Measurements from ENCODE around the gene STON1. TPM values are rescaled to one million over a fixed set of nuclear protein-coding genes. Genes with fewer than 3 reads are reported as not detected.

Gene STON1
- total and polyA plus RNA-seq, 12 donors = 4.6 to 51.1 (median 13.4) TPM

GRCh38 chr2:48638261-48638660, 108.3 kb downstream of the STON1 start:
- no peaks in the 10 kb centered on the region for H3K4me1 ChIP-seq (replicated peaks in 1 of 2)
- no peaks in the 10 kb centered on the region for H3K9me3 ChIP-seq (replicated peaks in 1 of 3)
- intact Hi-C loops (cut with DNase I) = no loop called here
- H3K36me3 ChIP-seq (replicated peaks in 1 of 2) = no peaks in the 10 kb centered on the region
- DNase-seq = no peak
- WGBS, 4 donors = 43 to 83% (median 50%) methylated on average over 1 of the region's 1 CpG
- TF ChIP-seq POLR2A (IDR thresholded peaks at IDR 0.05) (no peak), CTCF (IDR thresholded peaks at IDR 0.05) (no peak)
- no peak overlapping the region for H3K4me3 ChIP-seq
- no peaks in the 10 kb centered on the region for H3K27me3 ChIP-seq
- no peak overlapping the region for H3K27ac ChIP-seq

Small RNA genes within 50 kb of the gene (small RNA-seq; reads per million reads assigned to genes)
- 0 reads per million in 2 donors for gene RNU6-282P
- gene TPT1P11 = 0 reads per million in 2 donors

Other genes starting within 250 kb of the STON1 start
- gene FOXN2, start 215.5 kb upstream of the STON1 start, total RNA-seq = 10 to 100 TPM; 10.1 to 35.9 (median 18.6) TPM
- 10 to 100 TPM in 1 of 3 donors, 1 to 10 TPM in 2; 2.3 to 11.2 (median 2.7) TPM for gene FOXN2, start 215.5 kb upstream of the STON1 start, polyA plus RNA-seq
- 10 to 100 TPM; 17.5 to 49.8 (median 28.6) TPM for gene PPP1R21, start 89.4 kb upstream of the STON1 start, total RNA-seq
- gene PPP1R21, start 89.4 kb upstream of the STON1 start, polyA plus RNA-seq = 10 to 100 TPM; 18.7 to 51.1 (median 40.8) TPM
- gene GTF2A1L, start 87.7 kb downstream of the STON1 start, total RNA-seq = 1 to 10 TPM in 2 of 9 donors, under 1 TPM in 2, not detected in 5; 0.11 to 3.3 (median 1.1) TPM
- 1 to 10 TPM in 1 of 3 donors, under 1 TPM in 1, not detected in 1; 0.37 to 1.3 TPM for gene GTF2A1L, start 87.7 kb downstream of the STON1 start, polyA plus RNA-seq
- gene LHCGR, start 225.6 kb downstream of the STON1 start, total RNA-seq = 1 to 10 TPM in 3 of 9 donors, under 1 TPM in 3, not detected in 3; 0.14 to 2.2 (median 1.1) TPM
- 1 to 10 TPM in 2 of 3 donors, under 1 TPM in 1; 0.74 to 4.3 (median 2.4) TPM for gene LHCGR, start 225.6 kb downstream of the STON1 start, polyA plus RNA-seq